ENCODE results near the gene PHACTR1. TPM values are rescaled to one million over a fixed set of nuclear protein-coding genes. Genes with fewer than 3 reads are reported as not detected.

The PHACTR1 gene
- total and polyA plus RNA-seq, 7 donors: 0.60 to 7.5 (median 3.7) TPM

GRCh38 chr6:12968290-12968689 is 251.7 kb downstream of the PHACTR1 start:
- no peaks in the 10 kb centered on the region for H3K9me3 ChIP-seq
- 68 to 76% methylated on average over 4 of the region's 4 CpGs for WGBS, 2 donors
- H3K27me3 ChIP-seq: no peaks in the 10 kb centered on the region
- TF ChIP-seq POLR2A (IDR thresholded peaks at IDR 0.05) (no peak), EP300 (IDR thresholded peaks at IDR 0.05) (no peak), POLR2AphosphoS5 (IDR thresholded peaks at IDR 0.05) (no peak)
- TF ChIP-seq, protein P1, sequence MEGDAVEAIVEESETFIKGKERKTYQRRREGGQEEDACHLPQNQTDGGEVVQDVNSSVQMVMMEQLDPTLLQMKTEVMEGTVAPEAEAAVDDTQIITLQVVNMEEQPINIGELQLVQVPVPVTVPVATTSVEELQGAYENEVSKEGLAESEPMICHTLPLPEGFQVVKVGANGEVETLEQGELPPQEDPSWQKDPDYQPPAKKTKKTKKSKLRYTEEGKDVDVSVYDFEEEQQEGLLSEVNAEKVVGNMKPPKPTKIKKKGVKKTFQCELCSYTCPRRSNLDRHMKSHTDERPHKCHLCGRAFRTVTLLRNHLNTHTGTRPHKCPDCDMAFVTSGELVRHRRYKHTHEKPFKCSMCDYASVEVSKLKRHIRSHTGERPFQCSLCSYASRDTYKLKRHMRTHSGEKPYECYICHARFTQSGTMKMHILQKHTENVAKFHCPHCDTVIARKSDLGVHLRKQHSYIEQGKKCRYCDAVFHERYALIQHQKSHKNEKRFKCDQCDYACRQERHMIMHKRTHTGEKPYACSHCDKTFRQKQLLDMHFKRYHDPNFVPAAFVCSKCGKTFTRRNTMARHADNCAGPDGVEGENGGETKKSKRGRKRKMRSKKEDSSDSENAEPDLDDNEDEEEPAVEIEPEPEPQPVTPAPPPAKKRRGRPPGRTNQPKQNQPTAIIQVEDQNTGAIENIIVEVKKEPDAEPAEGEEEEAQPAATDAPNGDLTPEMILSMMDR (IDR thresholded peaks at IDR 0.05): no peak
- DNase-seq: no peak
- intact Hi-C loops (cut with DNase I): no loop called here
- H3K36me3 ChIP-seq: no peaks in the 10 kb centered on the region
- H3K27ac ChIP-seq: no peak overlapping the region
- H3K4me1 ChIP-seq: no peaks in the 10 kb centered on the region
- no peak overlapping the region for H3K4me3 ChIP-seq

DNA sequence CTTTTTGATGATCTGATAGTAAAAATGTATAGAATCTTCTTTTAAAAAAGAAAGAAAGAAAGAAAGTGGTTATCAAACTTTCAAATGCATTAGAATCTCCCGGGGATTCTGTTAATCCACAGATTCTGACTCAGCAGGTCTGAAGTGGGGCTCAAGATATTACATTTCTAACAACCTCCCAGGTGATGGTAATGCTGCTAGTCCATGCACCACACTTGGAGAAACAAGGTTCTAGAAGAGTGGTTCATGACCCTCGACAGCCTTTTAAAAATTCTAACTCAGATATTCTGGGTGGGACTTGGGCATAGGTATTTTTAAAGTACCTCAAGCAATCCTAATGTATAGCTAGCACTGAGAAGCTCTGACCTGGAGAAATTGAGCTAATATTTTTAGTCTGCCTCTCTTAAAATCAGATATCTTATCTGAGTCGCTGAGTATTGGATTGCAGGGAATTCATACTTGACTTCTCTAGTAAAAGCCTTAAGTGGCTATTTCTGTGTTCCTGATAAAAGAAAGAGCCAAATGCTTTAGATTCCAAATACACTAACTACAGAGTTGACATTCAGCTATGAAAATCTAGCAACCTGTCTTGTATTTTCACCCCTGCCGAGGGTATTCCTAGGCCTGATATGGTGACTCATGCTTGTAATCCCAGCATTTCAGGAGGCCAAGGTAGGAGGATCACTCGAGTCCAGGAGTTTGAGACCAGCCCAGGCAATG is 252.4 kb downstream of the PHACTR1 start:
- intact Hi-C loops (cut with DNase I): no loop called here
- no peaks in the 10 kb centered on the region for H3K4me1 ChIP-seq
- 80 to 85% methylated on average over 5 of the region's 5 CpGs for WGBS, 2 donors
- no peaks in the 10 kb centered on the region for H3K36me3 ChIP-seq
- H3K4me3 ChIP-seq: no peak overlapping the region
- H3K27ac ChIP-seq: no peak overlapping the region
- H3K9me3 ChIP-seq: no peaks in the 10 kb centered on the region
- H3K27me3 ChIP-seq: no peaks in the 10 kb centered on the region
- no peak for DNase-seq
- no peak for TF ChIP-seq POLR2AphosphoS5 (IDR thresholded peaks at IDR 0.05)
- TF ChIP-seq, protein P1 (IDR thresholded peaks at IDR 0.05): no peak
- no peak for TF ChIP-seq POLR2A (IDR thresholded peaks at IDR 0.05)
- no peak for TF ChIP-seq EP300 (IDR thresholded peaks at IDR 0.05)

GRCh38 chr6:12969966-12970365 is 253.4 kb downstream of the PHACTR1 start:
- intact Hi-C loops (cut with DNase I): no loop called here
- DNase-seq: no peak
- H3K4me1 ChIP-seq: no peaks in the 10 kb centered on the region
- no peak for TF ChIP-seq POLR2A (IDR thresholded peaks at IDR 0.05)
- no peak for TF ChIP-seq EP300 (IDR thresholded peaks at IDR 0.05)
- no peak for TF ChIP-seq POLR2AphosphoS5 (IDR thresholded peaks at IDR 0.05)
- TF ChIP-seq, protein P1 (IDR thresholded peaks at IDR 0.05): no peak
- no peak overlapping the region for H3K27ac ChIP-seq
- 93 to 95% methylated on average over 2 of the region's 2 CpGs for WGBS, 2 donors
- no peaks in the 10 kb centered on the region for H3K36me3 ChIP-seq
- H3K9me3 ChIP-seq: no peaks in the 10 kb centered on the region
- no peak overlapping the region for H3K4me3 ChIP-seq
- no peaks in the 10 kb centered on the region for H3K27me3 ChIP-seq

DNA sequence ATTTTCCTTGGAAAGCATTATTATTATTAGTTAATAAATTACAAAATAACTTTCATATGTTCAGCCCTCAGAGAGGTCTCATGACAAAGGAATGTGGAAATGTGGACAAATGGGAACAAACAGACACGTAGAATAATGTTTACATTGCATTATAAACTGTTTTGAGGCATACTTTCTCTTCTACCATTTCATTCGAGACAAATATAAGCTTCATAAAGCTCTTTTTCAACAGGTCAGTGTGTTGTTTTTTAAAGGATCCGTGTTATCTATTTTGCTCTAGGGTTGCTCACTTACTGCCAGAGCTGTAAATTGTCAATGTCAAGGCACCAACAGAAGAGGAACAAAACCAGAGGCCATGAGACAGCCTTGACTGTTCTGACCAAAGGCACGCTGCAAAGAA is 256.8 kb downstream of the PHACTR1 start:
- Histone ChIP-seq H3K27ac (no peak overlapping the region), H3K27me3 (no peaks in the 10 kb centered on the region), H3K4me1 (no peaks in the 10 kb centered on the region), H3K9me3 (no peaks in the 10 kb centered on the region), H3K4me3 (no peak overlapping the region), H3K36me3 (no peaks in the 10 kb centered on the region)
- intact Hi-C loops (cut with DNase I): no loop called here
- TF ChIP-seq POLR2A (IDR thresholded peaks at IDR 0.05): no peak
- TF ChIP-seq POLR2AphosphoS5 (IDR thresholded peaks at IDR 0.05): no peak
- no peak for TF ChIP-seq EP300 (IDR thresholded peaks at IDR 0.05)
- TF ChIP-seq, protein P1 (IDR thresholded peaks at IDR 0.05): no peak
- 44 to 54% methylated on average over 4 of the region's 4 CpGs for WGBS, 2 donors
- no peak for DNase-seq

DNA sequence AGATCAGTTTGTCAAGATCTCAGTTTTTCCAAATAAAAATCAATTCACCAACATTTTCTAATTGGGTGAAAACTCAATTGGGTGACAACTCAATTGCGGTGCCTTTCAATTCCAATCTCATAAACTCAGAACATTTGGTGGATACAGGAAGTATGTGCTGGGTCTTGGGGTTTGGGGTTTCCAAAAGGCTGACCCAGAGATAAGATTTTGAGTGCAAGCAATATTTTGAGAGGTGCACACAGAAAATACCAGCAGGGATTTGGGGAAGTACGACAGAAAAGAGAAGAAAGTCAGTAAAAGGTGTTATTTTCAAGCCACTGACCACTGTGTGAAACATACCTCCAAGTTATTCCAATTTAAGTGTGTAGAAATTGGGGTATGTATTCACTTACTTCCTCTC is 258.0 kb downstream of the PHACTR1 start:
- Histone ChIP-seq H3K27me3 (no peaks in the 10 kb centered on the region), H3K27ac (no peak overlapping the region), H3K4me1 (no peaks in the 10 kb centered on the region), H3K36me3 (no peaks in the 10 kb centered on the region), H3K4me3 (no peak overlapping the region), H3K9me3 (no peaks in the 10 kb centered on the region)
- no peak for DNase-seq
- TF ChIP-seq POLR2A (IDR thresholded peaks at IDR 0.05) (no peak), EP300 (IDR thresholded peaks at IDR 0.05) (no peak), POLR2AphosphoS5 (IDR thresholded peaks at IDR 0.05) (no peak)
- TF ChIP-seq, protein P1 (IDR thresholded peaks at IDR 0.05): no peak
- intact Hi-C loops (cut with DNase I): no loop called here
- WGBS, 2 donors: 58 to 80% methylated on average over 2 of the region's 2 CpGs
